ENCODE results near the gene SRSF4.

DNA sequence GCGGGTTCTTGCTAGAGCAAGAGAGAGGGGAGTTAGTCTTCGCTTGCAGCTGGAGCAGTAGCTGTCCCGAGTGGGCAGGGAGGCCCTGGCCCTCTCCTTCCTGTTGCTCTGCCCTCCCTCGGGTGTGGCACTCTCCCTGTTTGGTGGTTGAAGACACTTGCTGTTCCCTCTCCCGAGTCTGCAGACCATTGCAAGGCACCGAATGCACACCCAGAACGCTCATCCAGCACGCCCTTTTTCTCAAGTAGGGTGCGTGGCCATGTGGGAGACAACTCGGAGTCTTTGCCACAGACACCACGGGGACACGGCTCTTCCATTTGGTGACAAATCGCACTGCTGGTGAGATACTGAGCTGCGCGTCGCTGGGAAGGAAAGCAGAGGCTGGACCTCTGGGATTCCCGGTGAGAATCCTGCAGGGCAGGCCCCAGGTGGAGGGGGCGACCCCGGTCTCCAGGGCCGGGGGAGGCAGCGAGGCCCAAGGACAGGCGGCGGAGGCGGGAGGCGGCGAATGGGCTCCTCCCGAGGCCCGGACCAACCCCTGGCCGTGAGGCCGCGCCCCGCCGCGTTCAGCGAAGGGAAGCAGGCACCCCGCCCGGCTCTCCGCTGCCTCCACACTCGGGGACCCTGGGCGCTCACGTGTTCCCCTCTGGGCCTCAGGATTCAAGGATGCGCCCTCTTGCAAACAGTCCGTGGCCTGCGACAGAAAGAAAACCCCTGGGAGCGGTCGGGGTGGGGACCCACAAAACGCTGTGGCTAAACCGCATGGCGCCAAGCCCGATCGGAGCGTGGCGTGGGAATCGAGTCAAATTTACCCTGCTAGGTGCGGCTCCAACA, 47.6 kb downstream of the SRSF4 start:
- TF ChIP-seq, protein P1, sequence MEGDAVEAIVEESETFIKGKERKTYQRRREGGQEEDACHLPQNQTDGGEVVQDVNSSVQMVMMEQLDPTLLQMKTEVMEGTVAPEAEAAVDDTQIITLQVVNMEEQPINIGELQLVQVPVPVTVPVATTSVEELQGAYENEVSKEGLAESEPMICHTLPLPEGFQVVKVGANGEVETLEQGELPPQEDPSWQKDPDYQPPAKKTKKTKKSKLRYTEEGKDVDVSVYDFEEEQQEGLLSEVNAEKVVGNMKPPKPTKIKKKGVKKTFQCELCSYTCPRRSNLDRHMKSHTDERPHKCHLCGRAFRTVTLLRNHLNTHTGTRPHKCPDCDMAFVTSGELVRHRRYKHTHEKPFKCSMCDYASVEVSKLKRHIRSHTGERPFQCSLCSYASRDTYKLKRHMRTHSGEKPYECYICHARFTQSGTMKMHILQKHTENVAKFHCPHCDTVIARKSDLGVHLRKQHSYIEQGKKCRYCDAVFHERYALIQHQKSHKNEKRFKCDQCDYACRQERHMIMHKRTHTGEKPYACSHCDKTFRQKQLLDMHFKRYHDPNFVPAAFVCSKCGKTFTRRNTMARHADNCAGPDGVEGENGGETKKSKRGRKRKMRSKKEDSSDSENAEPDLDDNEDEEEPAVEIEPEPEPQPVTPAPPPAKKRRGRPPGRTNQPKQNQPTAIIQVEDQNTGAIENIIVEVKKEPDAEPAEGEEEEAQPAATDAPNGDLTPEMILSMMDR (IDR thresholded peaks at IDR 0.05; ENCODE audit: low read length), result no peak
- TF ChIP-seq EZH2 (optimal IDR thresholded peaks at IDR 0.05; ENCODE audit: low read depth, low read length) (no peak), EZH2phosphoT487 (IDR thresholded peaks at IDR 0.05; ENCODE audit: low read length) (no peak)

Measured in MM.1S (cell line).